Measurements from ENCODE around the gene CDC42SE2. TPM values are rescaled to one million over a fixed set of nuclear protein-coding genes. Genes with fewer than 3 reads are reported as not detected.
"Not testable (repeated sequence)": the region's sequence is repeated elsewhere in the genome, so short reads cannot be mapped to it uniquely, and the experiment has no call there.

The CDC42SE2 gene
- polyA plus RNA-seq, 5 donors = 26.3 to 37.7 (median 34.3) TPM

DNA sequence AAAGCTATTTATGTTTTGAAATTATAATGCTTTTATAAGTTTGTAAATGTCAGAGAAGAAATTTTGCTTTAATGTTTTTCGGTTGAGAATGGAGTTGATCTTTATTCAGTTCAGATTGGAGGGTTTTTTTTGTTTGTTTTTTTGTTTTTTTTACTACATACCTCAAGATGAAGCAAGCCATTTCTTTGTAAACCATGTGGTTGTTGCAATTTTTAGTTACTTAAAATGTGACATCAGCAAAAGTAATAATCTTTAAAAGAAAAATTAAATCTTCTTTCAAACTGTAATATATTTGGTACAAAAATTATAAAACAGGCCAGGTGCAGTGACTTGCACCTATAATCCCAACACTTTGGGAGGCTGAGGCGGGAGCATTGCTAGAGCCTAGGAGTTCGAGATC, 102.6 kb downstream of the CDC42SE2 start:
- DNase-seq = no peak

DNA sequence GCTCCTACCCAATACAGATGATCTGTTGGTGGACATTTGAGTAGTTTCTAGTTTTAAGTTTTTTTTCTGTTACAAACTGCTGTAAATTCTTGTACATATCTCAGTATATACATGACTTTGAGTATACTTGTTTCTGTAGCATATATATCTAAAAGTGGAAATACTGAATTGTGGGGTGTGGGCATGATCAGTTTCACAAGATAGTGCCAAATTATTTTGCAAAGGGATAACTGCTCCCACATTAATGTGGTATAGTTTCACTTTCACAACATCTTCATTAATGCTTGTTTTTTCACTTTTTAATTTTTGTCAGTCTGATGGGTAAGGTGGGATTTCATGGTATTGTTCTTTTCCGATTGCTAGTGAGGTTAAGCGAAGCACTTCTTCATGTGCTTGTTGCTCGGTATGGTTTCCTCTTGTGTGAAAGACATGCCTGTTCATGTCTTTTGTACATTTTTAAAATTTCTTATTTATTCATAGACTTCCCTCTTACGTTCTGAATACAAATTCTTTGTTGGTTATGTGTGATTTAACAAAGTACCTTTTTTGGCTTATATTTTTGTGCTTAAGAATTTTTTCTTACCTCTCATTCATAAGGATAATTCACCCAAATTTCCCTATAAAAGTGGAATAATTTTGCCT, 103.5 kb downstream of the CDC42SE2 start:
- DNase-seq = no peak

DNA sequence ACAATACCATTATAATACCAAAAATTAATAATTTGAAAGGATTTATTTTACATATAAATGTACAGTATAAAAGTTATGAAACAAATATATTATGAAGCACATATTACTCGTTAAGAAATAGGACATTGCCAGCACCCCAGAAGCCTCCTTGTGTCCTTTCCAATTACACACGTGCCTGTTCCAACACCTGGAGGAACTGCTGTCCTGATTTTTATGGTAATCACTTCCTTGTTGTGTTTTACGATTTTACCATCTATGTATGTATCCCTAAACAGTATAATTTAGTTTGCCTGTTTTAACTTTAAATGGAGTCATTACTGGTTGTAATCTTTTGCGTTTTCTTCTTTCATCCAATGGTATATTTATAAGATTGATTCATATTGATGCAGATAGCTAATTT, 105.0 kb downstream of the CDC42SE2 start:
- DNase-seq = no peak

DNA sequence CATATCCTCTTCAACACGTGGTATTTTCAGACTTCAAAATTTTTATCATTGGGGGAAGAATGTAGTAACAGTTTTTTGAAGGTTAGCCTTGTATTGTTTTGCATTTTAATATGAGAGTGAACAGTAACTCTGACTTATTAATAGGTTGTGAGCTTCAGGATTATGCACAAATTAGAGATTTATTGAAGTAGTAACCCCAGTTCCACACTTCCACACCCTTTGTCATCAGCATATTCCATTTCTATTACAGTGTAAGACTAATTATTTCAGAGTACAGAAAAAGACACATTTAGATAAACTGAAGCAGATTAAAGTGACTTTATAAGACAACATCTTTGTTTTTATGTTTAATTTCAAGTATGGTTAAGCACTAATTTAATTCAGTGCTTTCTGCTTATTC, 105.7 kb downstream of the CDC42SE2 start:
- DNase-seq = no peak

DNA sequence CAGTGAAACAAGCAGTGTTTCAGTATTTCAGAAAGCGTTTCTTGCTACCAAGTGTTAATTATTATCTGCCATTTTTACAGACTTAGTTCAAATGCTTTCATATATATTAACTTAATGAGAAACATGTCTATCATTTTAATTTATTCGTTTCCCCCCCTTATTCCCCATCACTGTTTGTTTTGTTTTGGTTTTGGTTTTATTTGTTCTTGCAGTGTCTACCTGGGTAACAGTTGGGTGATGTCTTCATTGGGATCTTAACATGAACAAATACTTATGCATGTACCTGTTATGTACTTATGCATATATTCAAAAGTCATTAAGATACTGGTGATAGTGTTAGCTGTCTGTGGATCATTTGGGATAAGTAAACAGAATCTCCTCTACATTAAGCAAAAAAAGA, 108.0 kb downstream of the CDC42SE2 start:
- DNase-seq = no peak

DNA sequence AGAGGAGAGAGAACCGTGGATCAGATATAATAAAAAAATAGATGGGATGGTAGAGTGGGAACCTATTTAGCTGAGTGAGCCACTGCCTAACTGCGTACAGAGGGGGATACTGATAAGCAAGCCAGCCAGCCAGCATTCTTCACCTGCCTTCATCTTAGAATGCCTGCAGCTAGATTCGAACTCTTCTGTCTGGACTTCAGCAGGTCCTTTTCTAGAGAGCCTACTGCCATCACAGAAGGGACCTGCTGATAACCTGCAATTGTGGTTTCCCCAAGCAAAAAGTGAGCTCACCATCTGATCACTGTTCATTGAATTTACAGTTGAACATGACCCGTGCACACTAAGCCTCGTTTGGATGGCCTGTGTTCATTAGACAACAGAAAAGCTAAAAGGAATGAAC, 109.4 kb downstream of the CDC42SE2 start:
- DNase-seq = no peak

DNA sequence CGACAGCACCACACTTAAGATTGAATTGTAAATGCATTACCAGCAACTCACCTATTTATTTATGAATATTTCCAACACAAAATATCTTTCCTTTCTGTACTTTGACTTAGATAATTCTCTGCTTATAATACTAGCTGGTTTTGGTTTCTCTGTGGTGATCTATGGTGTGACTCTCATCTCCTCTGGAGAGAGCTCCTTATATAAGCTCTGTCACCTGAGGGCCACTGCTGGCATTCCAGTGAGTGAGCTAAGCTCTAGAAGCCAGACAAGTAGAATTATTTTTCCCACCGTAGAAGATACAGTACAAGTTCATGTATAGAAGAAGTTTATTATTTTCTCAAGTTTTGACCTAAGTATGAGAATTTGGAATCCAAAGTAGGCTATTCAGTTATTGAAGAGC, 111.5 kb downstream of the CDC42SE2 start:
- DNase-seq = no peak

DNA sequence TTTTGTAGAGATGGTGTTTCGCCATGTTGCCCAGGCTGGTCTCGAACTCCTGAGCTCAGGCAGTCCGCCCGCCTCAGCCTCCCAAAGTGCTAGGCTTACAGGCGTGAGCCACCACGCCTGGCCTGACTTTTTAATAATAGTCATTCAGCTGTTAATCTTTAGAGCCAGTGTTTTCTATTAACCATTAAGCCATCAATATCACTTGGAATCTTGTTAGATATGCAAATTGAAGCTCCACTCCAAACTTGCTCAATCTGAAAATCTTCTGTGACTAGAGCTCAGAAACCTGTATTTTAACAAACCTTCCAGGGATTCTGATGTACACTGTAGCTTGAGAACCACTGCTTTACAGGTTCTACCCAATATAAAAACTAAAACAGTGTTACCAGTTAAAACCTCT, 113.5 kb downstream of the CDC42SE2 start:
- no peak for DNase-seq

DNA sequence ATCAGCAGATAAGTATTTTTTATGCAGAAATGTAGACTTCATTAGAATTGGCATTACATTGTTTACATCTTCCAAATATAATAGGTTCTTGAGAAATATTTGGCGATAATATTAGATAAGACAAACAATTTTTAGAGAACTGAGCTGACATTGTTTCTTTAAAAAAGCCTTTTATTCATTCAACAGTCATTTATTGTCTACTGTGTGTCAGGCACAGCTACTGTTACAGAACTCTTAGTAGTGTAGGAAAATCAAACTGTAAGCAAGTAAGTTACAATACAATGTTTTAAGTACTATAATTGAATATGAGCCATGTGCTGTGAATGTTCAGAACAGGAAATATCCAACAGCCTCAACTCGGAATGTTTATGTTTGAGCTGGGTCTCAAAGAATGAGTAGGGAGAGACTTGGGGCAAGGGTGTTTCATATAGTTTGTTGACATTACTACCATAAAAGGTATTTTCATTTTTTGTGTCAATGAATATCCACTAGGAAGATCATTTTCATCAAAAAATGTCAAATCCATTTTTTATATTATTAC, 114.0 kb downstream of the CDC42SE2 start:
- no peak for DNase-seq

DNA sequence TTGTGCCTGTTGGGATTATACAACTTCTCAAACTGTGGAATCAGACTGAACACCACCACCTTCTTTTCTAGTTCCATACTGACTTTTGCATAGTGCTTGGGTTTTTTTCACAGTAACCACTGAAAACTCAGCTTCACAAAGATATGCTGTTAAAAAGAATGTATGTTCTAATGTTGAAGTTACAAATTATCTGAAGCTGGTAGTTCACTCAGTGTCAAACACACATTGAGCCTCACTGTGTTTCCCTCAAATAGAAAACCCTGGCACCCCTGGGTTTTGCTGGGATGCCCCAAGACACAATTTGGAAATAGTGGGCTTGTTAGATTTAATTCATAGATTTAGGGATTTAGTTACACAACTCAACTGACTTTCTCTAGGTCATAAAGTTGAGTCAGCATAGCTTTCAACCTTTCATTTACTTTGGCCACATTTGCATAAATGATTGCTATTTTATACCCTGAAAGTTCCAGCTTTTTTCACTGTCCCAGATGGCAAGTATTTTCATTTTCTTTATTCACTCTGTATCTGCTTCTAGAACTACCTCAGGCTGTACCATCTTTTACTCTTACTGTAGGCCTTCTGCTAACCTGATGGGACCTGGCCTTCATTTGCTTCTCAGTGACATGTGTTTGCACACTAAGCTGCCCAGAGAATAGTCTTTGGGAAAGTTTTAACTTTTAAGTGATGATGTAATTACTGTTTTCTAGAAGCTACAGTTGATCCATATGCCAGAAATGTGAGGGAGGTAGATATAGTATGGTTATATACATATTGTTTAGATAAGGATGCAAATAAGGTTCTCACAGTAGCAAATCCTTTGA, 115.1 kb downstream of the CDC42SE2 start:
- no peak for DNase-seq

DNA sequence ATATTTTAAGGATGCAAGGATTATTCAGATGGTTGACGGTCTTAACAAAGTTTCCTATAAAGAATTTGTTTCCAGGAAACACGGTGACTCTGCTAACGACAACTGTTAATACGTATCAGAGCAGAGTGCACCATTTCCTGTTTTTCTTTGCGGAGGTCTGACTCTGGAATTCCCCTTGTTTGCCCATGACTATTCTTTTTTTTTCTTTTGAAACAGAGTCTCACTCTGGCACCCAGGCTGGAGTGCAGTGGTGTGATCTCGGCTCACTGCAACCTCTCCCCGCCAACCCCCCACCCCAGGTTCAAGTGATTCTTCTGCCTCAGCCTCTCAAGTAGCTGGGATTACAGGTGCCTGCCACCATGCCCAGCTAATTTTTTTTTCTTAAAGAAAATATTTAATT, 115.9 kb downstream of the CDC42SE2 start:
- DNase-seq = peak in 1 of 2 donors; percentile 32

DNA sequence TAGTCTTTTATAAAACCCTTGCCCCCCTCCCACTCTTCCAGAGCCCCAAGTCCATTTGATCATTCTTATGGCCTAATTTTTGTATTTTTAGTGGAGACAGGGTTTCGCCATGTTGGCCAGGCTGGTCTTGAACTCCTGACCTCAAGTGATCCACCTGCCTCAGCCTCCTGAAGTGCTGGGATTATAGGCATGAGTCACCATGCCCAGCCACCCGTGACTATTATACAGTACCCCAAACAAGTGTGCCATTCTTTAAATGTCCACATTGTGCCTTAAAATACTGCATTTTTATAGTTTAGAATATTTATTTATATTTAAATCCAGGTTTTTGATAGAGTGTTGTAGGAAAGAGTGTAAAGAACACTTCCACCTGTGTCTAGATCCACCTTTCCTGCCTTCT, 116.4 kb downstream of the CDC42SE2 start:
- not testable (repeated sequence) for DNase-seq

DNA sequence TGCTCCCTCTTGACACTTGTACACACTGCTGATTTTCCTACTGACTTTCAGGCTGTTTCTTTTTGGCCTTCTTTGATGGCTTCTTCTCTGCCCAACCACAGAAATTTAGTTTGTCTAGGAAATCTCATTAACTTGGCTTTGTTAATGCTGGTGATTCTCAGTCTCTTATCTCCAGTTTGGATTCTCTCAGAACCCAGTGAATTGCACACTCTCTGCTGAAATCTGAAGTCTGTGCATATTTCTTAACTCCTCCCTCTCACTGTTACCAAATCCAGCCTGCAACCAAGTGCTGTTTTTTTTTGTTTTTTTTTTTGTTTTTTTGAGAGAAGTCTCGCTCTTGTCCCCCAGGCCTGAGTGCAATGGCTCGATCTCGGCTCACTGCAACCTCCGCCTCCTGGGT, 117.2 kb downstream of the CDC42SE2 start:
- no peak for DNase-seq

DNA sequence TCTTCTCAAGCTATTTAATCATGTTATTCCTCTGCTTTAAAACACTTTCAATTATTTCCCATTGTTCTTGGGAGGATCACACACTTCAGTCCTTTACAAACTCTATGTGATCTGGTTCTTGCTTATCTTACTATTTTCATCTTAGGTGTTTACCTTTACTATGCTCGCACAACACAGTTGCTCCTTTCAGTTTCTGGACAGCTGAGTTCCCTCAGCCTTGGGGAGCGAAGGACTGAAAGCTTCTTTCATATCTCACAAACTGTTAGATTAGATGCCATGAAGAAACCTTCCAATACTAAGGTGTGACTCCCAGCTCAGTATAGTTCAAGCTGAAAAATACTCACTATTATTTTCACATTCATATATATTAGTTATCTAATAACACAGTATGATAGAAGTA, 117.9 kb downstream of the CDC42SE2 start:
- no peak for DNase-seq

DNA sequence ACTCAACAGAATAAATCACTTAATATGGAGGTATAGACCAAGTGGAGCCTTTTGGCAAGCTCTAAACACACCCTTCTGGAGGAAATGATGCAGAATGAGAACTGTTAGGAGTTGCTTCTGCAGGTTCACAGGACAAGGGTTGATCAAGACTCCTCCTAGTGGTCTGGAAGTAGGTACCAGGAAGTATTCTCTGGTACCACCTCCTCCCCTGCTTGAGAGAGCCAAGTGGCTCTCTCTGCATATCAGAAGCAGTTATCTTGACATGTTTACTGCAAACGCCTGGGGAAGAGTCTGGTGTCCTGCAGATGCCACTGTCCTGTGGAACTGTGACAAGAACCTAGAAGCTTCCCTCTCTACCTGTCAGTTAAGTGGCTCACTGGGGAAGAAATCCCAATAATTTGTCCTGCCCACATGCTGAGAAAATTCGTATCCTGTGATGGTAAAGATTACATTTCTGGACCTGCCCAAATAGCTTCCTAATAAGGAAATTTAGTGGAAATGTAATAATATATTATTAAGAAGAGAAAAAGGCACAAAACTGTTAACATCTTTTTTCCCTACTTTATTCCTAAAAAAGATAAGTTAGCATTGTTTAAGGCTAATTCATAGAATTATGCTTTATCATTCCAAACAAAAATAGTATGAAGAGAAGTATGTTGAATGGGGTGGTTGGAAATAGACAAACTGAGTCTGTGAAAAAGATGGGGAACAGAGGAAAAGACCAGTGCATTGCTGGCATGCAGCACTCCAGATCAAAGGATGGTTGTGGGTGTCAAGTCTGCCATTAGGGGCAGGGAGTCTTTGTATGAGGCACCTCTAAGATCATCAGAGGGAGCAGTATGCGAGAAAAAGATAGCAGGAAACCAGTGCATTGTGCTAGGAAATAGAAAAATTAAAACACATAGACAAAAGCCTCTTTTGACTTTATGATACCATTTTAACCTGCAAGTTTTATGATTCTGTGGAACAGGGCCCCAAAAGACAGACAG, 118.8 kb downstream of the CDC42SE2 start:
- DNase-seq = no peak

DNA sequence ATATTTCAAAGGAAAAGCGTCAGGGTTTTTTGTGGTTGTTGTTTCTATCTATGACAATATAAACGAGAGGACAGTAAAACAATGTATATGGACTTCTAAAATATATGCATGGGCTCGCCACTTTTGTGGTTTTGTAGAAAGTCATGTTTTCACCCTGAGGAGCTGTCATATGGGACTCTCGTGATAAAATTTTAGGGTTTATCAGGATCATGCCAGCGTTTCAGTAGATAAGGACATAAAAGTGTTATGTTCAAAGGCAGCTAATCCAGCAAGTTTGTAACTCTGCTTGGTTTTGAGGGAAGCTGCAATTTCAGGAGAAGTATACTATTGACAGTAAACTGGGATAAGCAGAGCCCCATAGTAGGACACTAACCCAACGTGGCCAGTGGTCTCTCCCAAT, 120.3 kb downstream of the CDC42SE2 start:
- DNase-seq = no peak

DNA sequence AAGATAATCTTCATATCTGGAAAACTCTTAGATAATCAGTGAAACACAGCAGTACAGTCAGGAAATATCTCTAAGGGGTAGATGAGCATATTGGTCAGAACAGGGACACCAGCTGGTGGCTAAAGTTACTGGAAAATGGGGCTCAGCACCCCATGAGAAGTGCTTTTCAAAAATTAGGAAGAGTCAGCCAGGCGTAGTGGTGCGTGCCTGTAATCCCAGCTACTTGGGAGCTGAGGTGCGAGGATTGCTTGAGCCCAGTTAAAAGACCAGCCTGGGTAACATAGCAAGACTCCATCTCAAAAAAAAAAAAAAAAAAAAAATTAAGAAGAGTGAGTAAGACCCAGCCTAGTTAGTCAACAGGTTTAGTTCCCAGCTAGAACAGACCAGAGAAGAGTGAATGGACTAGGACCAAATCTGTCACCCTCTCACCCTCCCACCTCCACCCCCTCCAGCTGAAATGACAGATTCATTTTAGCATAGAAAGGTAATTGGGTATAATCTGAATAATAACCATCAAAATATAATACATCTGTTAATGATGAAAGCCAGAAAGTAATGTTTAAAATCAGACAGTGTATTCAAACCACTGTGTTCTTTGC, 120.9 kb downstream of the CDC42SE2 start:
- DNase-seq = no peak

DNA sequence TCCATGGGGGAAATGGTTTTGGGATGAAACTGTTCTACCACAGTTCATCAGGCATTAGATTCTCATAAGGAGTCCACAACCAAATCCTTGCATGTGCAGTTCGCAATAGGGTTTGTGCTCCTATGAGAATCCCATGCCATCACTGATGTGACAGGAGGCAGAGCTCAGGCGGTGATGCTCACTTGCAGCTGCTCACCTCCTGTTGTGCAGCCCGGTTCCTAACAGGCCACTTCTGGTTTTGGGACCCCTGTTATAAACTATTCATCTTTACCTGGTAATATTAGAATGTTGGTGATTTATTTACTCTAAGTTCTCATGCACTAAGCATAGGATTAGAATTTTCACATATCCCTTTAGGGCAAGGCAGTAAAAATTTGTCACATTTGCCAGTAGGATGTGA, 122.3 kb downstream of the CDC42SE2 start:
- no peak for DNase-seq

DNA sequence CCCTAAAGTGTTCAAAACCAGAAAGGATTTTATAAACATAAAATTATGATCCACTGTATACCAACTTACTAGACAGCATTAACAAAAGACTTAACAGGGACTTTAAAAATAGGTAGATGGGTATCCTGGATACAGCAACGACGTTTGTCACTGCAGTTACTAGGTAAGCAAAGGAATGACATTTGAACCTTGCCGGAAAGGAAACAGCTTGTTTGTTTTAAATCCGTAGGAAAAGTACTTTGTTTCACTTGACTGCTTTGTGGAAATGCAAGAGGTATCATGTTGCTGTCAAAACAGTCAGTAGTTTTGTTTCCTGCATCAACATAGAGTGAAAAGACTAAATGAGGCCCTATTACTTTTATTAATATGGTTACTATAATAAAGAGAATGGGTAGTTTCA, 122.9 kb downstream of the CDC42SE2 start:
- no peak for DNase-seq

DNA sequence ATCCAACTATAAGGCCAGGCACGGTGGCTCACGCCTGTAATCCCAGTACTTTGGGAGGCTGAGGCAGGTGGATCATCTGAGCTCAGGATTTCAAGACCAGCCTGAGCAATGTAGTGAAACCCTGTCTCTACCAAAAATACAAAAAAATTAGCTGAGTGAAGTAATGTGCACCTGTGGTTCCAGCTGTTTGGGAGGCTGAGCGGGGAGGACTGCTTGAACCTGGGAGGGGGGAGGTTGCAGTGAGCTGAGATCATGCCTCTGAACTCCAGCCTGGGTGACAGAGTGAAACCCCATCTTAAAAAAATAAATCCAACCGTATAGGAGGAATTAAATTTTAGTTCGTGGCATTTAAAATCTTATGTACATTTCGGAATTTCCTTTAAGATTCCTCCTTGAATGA, 123.4 kb downstream of the CDC42SE2 start:
- no peak for DNase-seq

DNA sequence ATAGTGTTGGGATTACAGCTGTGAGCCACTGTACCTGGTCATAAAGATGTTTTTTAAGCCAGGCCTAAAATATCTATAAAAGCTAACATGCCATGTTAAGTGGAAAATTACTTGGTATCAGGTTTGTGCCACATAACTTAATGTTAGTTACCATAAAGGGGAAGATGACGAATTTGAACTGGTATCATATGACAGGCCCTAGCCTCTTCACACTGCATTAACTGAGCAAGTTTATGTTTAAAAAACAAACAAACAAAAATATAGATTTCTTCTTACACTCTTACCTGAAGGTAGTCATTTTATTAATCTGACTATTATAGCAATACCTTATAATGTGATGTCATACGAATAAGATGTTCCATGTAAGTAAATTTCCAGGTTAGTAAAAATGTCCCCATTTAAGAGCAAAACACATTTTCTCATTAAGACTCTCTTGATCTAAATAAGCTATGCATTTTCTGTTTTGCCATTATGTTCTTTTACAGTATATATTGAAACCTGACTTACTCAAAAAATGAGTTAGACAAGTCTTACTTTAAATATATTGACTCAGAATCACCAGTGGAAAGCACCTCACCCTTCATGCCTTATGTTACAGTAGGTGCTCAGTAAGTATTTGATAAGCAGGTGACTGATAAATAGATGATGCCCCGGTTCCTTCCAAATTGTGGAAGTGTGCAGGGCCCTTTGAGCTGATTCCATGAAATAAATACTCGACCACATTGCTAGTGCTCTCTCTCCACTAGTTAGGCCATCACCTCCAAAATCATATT, 125.4 kb downstream of the CDC42SE2 start:
- no peak for DNase-seq
